Motor neuron (in vitro differentiated cells): ENCODE results near the gene LRP5. TPM values are rescaled to one million over a fixed set of nuclear protein-coding genes. Genes with fewer than 3 reads are reported as not detected.

Source experiments
- ATAC-seq, 8 experiments: fragments of 200-7000 bp; cut with Tn5 transposase; replicated peaks in 6 of 8; 2 replicates each; pipeline ENCODE4 v1.8.0; 2021; ENCODE audit warnings: mild to moderate bottlenecking in 8 of 8, moderate library complexity in 8 of 8
- H3K27ac ChIP-seq, 2 donors: fragments of 250-450 bp; sonication (Bioruptor Pico); 2 replicates each; pipeline ENCODE4 v1.9.0; 2021; ENCODE audit warnings: antibody characterized with exemption in 2 of 2, mild to moderate bottlenecking in 2 of 2, moderate library complexity in 1 of 2
- H3K4me1 ChIP-seq, 2 donors: fragments of 250-450 bp; sonication (Bioruptor Pico); replicated peaks in 1 of 2; 2 replicates each; pipeline ENCODE4 v1.6.1; 2021; ENCODE audit warnings: antibody characterized with exemption in 2 of 2, mild to moderate bottlenecking in 2 of 2, moderate library complexity in 1 of 2
- H3K4me3 ChIP-seq, 5 donors: fragments of 250-450 bp; sonication (Bioruptor Pico); 2 replicates each; pipeline ENCODE4 v1.9.0; 2021; ENCODE audit warnings: antibody characterized with exemption in 5 of 5, mild to moderate bottlenecking in 5 of 5, moderate library complexity in 4 of 5
- WGBS, 10 experiments: fragments of 450-650 bp; shearing (Covaris generic); methylation state at CpG; one replicate each; pipeline ENCODE4 v1.0.0; 2022; 5-methylcytosine and 5-hydroxymethylcytosine counted together
- in situ Hi-C, 9 experiments: fragments of 400-800 bp; cut with MboI; loops; one replicate each; pipeline ENCODE4 v1.15.0; 2021; ENCODE audit warnings: low sequenced_read_pairs in 9 of 9, low pct_unique_long_range_greater_than_20kb in 2 of 9; ENCODE audit not compliant: unreplicated experiment in 9 of 9
- total RNA-seq, 8 experiments: library from RNA; unstranded; fragments of 300-600 nt; gene quantifications; 2 replicates each; pipeline versions ENCODE4 v1.2.3 to v1.2.4, GENCODE V29; 2022

The LRP5 gene
- total RNA-seq, 8 experiments from 2014 or later = 4.8 to 49.4 (median 14.0) TPM

DNA sequence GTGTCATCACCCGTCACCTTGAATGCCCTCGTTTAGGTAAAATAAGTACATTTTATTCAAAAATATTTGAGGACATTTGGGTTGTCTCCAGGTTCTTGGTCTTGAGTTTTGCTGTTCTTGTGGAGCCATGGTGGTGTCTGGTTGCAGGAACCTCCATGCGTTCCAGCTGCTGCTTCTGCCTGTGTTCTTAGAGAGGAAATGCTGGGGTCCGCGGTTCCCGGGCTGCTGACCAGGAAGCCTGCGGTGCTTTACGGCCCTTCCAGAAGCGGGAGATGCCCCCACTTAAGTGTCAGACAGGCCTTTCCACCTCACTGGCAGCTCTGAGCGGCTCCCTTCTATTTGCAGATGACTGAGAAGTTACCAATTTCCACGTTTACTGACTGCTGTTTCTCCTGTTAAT lies 66.8 kb downstream of the LRP5 start:
- 67 to 100% (median 85%) methylated on average over 2 to 10 of the region's 11 CpGs; no CpG with 5 or more reads in 2 of the 10 experiments for WGBS, 10 experiments
- Histone ChIP-seq H3K4me3 (no peak overlapping the region), H3K27ac (no peak overlapping the region), H3K4me1 (peaks cover 15 to 16% of the 10 kb centered on the region in 2 donors)
- no peak for ATAC-seq
- in situ Hi-C loops = no loop called here

DNA sequence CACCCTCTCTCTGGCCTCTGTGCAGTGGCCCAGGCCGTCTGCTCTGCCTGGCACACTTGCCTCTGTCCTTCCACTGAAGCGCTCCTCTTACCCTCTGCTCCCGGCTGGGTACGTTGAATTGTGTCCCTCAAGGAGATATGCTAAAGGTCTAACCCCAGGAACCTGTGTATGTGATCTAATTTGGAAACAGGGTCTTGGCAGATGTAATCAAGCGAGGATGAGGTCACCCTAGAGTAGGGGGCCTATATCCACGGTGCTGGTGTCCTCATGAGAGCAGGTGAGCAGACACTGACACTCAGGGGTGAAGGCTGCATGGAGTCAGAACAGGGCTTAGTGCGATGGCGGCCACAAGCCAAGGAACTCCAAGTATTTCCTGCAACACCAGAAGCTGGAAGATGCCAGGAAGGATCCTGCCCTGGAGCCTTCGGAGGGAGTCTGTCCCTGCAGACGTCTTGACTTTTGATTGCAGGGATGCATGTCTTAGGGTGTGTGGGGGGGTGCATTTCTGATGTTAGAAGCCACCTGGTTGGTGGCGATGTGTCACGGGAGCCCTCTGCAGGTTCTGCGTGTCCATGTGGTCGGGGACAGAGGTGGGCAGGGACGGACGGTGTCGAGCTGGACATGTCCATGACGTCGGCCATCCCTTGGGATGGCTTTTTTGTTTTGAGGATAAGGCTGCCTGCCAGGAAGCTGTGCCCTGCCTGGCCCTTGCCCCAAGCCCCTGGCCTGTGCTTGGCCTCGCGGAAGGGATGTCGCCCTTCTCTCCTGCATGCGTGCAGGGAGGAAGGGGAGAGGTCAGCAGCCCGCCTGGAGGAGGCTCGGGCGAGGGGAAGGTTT lies 68.6 kb downstream of the LRP5 start:
- Histone ChIP-seq H3K4me3 (no peak overlapping the region), H3K4me1 (peaks cover 5 to 13% of the 10 kb centered on the region in 2 donors), H3K27ac (no peak overlapping the region)
- WGBS, 10 experiments = 35 to 100% (median 81%) methylated on average over 1 to 15 of the region's 26 CpGs; no CpG with 5 or more reads in 1 of the 10 experiments
- in situ Hi-C loops = no loop called here
- ATAC-seq = peak in 6 of 8 experiments; percentile 4 to 83 (median 61)

DNA sequence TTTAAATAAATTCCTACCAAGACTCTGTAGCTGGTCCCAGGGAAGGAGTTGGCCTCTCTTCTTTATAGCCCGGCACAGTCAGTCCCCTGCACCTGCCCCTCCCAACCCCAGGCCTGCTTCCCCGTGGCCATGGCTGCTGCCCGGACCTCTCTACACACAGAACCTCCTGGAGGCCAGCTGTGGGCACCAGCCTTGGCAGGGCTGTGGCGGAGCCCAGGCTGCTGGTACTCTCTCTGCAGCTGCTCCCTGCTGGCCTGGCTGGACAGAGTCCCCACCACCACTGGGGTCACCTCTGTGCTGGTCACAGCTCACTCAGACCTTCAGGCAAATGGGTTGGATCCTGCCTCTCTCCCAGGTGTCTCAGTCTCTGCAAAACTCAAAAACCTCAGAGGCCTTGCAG lies 69.3 kb downstream of the LRP5 start:
- Histone ChIP-seq H3K4me1 (peaks cover 5 to 13% of the 10 kb centered on the region in 2 donors), H3K27ac (no peak overlapping the region), H3K4me3 (no peak overlapping the region)
- in situ Hi-C loops = no loop called here
- no CpG with 5 or more reads among the region's 4 CpGs for WGBS, 10 experiments
- ATAC-seq = peak in 4 of 8 experiments; percentile 3 to 9 (median 6)

DNA sequence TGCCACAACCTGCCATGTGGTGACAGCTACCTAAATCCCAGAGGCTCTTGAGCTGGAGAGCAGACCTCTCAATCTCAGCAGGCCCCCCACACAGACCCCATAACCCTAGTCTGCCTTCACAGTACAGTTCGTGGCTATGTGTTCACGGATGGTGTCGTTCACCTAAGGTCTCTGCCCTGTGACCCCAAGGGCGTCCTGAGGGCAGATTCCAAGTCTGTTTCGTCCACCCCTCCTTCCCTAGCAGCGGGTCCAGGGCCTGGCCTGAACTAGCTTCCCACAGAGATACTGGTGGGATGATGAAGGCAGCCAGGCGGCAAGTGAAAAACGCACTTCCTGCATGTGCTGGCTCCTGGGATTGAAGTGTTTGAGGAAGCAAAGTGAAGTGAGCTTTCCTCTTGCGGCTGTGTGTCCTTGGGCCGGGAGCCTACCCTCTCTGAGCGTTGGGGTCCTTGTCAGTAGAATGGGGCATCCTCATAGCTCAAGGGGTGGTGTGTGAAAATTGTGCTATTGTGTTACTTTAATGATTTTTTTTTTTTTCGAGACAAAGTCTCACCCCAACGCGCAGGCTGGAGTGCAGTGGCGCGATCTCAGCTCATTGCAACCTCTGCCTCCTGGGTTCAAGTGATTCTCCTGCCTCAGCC lies 70.1 kb downstream of the LRP5 start:
- WGBS, 10 experiments = 50 to 100% (median 89%) methylated on average over 1 to 13 of the region's 16 CpGs; no CpG with 5 or more reads in 4 of the 10 experiments
- no peak for ATAC-seq
- Histone ChIP-seq H3K4me3 (no peak overlapping the region), H3K4me1 (peaks cover 5 to 13% of the 10 kb centered on the region in 2 donors), H3K27ac (no peak overlapping the region)
- in situ Hi-C loops = no loop called here

DNA sequence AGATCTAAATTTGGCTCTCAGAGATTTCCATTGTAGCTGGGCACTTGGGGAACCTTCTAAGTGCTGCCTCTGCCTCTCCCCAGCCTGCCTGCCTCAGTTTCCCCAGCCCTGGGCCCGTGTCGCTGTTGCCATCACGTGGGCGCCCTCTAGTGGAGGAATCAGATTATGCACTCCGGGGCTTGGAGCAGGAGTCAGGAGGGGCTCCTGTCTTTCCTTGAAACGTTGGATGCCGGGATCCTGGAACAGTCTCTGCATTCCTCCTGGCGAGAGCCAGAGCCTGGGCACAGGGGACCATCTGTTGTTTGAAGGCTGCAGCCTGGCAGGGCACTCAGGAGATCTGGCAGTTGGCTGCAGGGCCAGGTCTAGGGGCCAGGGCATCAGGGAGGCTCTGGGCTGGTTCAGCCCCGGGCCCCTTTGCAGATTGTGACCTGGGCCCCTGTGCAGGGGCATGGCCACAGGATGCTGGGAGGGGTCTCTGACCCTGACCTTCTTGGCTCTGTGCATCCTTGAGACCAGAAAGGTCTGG lies 71.6 kb downstream of the LRP5 start:
- Histone ChIP-seq H3K4me1 (peaks cover 5 to 13% of the 10 kb centered on the region in 2 donors), H3K4me3 (no peak overlapping the region), H3K27ac (no peak overlapping the region)
- WGBS, 10 experiments = 20 to 31% (median 27%) methylated on average over 1 to 5 of the region's 9 CpGs; no CpG with 5 or more reads in 7 of the 10 experiments
- ATAC-seq = peak in 3 of 8 experiments; percentile 7 to 71 (median 20)
- in situ Hi-C loops = no loop called here

DNA sequence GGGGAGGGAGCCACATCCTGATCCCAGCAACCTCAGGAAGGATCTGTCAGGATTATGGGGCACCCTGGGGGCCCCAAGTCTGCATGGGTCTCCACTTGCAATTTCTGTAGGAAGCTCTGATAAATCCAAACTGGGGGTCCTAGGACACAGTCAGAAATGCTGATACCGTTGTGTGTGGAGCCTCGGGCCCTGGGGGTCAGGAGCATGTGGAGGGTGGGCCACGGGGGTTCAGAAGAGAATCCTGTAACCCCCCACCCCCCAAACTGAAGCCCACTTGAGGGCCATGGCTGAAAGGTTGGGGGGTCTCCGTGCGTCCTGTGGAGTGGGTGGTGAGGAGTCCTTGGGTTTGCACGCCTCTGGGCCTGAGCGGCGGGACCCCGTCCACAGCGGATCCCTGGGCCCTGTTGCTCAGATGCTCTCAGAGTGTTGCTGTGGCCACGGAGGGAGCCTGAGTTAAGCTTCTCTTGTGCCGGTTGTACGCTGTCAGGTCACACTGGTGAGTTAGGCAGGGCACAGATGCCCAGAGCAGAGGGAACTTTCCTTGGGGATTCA lies 72.2 kb downstream of the LRP5 start:
- in situ Hi-C loops = no loop called here
- H3K27ac ChIP-seq = no peak overlapping the region
- no peak overlapping the region for H3K4me3 ChIP-seq
- no peak for ATAC-seq
- H3K4me1 ChIP-seq = peaks cover 5 to 13% of the 10 kb centered on the region in 2 donors
- WGBS, 10 experiments = 67 to 94% (median 89%) methylated on average over 3 to 6 of the region's 13 CpGs; no CpG with 5 or more reads in 7 of the 10 experiments

DNA sequence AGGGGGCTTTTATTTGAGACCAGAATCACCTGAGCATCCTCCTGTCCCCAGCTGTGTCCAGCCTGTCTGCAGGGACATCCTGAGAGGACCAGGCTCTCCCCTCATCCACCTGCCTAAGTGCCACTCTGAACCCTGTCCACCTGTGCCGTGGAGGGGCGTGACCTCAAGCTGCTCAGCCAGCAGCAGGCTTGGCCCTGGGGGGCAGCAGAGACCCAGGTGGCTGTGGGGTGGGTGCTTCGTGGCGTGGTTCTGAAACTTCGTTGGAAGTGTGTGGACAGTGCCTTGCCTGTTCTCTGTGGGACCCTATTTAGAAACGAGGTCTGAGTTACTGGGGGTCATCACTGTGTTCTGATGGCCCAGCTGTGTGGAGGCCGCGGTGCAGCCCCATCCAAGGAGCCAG lies 72.7 kb downstream of the LRP5 start:
- H3K4me1 ChIP-seq = peaks cover 5 to 13% of the 10 kb centered on the region in 2 donors
- 58 to 100% (median 84%) methylated on average over 1 to 4 of the region's 8 CpGs; no CpG with 5 or more reads in 5 of the 10 experiments for WGBS, 10 experiments
- H3K4me3 ChIP-seq = no peak overlapping the region
- no peak overlapping the region for H3K27ac ChIP-seq
- in situ Hi-C loops = no loop called here
- no peak for ATAC-seq

DNA sequence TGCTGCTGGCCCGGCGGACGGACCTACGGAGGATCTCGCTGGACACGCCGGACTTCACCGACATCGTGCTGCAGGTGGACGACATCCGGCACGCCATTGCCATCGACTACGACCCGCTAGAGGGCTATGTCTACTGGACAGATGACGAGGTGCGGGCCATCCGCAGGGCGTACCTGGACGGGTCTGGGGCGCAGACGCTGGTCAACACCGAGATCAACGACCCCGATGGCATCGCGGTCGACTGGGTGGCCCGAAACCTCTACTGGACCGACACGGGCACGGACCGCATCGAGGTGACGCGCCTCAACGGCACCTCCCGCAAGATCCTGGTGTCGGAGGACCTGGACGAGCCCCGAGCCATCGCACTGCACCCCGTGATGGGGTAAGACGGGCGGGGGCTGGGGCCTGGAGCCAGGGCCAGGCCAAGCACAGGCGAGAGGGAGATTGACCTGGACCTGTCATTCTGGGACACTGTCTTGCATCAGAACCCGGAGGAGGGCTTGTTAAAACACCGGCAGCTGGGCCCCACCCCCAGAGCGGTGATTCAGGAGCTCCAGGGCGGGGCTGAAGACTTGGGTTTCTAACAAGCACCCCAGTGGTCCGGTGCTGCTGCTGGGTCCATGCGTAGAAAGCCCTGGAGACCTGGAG lies 74.1 kb downstream of the LRP5 start:
- no peaks in the 10 kb centered on the region for H3K4me1 ChIP-seq
- in situ Hi-C loops = no loop called here
- WGBS, 10 experiments = 92 to 99% (median 93%) methylated on average over 5 to 13 of the region's 52 CpGs; no CpG with 5 or more reads in 7 of the 10 experiments
- no peak overlapping the region for H3K4me3 ChIP-seq
- H3K27ac ChIP-seq = no peak overlapping the region
- ATAC-seq = no peak

DNA sequence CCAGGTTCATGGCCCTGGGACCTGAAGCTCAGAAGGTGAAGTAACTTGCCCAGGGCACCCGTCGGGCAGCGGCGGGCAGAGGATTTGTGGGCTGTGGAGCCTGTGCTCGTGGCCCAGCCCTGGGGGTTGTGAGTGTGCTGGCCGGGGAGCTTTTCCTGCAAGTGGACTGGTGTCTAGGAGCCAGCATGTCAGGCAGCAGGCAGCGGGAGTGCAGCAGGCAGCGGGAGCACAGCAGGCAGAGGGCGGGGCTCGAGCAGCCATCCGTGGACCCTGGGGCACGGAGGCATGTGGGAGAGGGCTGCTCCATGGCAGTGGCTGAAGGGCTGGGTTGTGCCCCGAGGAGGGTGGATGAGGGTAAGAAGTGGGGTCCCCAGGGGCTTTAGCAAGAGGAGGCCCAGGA lies 75.4 kb downstream of the LRP5 start:
- ATAC-seq = no peak
- in situ Hi-C loops = no loop called here
- H3K4me3 ChIP-seq = no peak overlapping the region

DNA sequence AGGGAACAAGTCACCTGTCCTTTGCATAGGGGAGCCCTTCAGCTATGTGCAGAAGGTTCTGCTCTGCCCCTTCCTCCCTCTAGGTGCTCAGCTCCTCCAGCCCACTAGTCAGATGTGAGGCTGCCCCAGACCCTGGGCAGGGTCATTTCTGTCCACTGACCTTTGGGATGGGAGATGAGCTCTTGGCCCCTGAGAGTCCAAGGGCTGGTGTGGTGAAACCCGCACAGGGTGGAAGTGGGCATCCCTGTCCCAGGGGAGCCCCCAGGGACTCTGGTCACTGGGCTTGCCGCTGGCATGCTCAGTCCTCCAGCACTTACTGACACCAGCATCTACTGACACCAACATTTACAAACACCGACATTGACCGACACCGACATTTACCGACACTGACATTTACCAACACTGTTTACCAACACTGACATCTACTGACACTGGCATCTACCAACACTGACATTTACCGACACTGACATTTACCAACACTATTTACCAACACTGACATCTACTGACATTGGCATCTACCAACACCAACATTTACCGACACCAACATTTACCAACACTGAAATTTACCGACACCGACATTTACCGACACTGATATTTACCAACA lies 76.3 kb downstream of the LRP5 start:
- ATAC-seq = no peak
- Histone ChIP-seq H3K27ac (no peak overlapping the region), H3K4me3 (no peak overlapping the region), H3K4me1 (no peaks in the 10 kb centered on the region)
- WGBS, 10 experiments = 84 to 100% (median 95%) methylated on average over 4 to 11 of the region's 11 CpGs; no CpG with 5 or more reads in 3 of the 10 experiments
- in situ Hi-C loops = no loop called here

More for the DNA sequence above, 75.4 kb downstream of the LRP5 start:
- H3K27ac ChIP-seq = no peak overlapping the region
- H3K4me1 ChIP-seq = no peaks in the 10 kb centered on the region
- 17 to 100% (median 89%) methylated on average over 1 to 5 of the region's 13 CpGs; no CpG with 5 or more reads in 5 of the 10 experiments for WGBS, 10 experiments

DNA sequence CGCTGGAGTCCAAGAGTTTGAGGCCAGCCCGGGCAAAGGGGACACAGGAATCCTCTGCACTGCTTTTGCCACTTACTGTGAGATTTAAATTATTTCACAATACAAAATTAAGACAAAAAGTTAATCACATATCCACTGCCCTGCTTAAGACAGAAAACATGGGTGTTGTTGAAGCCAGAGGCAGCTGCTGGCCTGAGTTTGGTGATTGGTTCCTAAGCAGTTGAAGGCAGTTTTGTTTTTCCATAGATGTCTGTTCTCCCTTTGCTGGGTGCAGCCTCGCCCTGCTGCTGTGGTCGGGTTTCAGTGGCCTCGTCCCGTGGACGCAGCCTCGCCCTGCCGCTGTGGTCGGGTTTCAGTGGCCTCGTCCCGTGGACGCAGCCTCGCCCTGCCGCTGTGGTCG lies 77.9 kb downstream of the LRP5 start:
- Histone ChIP-seq H3K27ac (no peak overlapping the region), H3K4me3 (no peak overlapping the region), H3K4me1 (no peaks in the 10 kb centered on the region)
- WGBS, 10 experiments = 50 to 100% (median 94%) methylated on average over 1 to 11 of the region's 16 CpGs; no CpG with 5 or more reads in 5 of the 10 experiments
- in situ Hi-C loops = no loop called here
- no peak for ATAC-seq

DNA sequence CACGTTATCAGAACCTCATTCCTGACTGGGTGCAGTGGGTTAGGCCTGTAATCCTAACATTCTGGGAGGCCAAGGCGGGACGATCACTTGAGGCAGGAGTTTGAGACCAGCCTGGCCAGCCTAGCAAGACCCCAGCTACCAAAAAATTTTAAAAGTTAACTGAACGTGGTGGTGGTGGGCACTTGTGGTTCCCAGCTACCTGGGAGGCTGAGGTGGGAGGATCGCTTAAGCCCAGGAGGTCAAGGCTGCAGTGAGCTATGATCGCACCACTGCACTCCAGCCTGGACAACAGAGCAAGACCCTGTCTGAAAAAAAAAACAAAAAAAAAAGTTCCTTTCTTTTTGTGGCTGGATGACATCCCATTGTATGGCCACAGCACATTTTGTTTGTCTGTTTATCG lies 80.4 kb downstream of the LRP5 start:
- Histone ChIP-seq H3K27ac (no peak overlapping the region), H3K4me1 (peaks cover 15 to 16% of the 10 kb centered on the region in 2 donors), H3K4me3 (no peak overlapping the region)
- 80 to 100% (median 100%) methylated on average over 1 to 7 of the region's 7 CpGs; no CpG with 5 or more reads in 2 of the 10 experiments for WGBS, 10 experiments
- ATAC-seq = no peak
- in situ Hi-C loops = no loop called here
